22Rv1 (cell line): ENCODE measurements around the gene PLG.
"Not testable (repeated sequence)": the region's sequence is repeated elsewhere in the genome, so short reads cannot be mapped to it uniquely, and the experiment has no call there.

Experiments
- CTCF ChIP-seq: fragments of 450-650 bp; IDR thresholded peaks from 2 replicates; pipeline ENCODE4 v1.5.1; 2017; ENCODE audit warnings: mild to moderate bottlenecking
- ZFX ChIP-seq: fragments of 450-650 bp; IDR thresholded peaks from 2 replicates; pipeline ENCODE4 v1.6.1; 2017; ENCODE audit warnings: antibody characterized with exemption, borderline replicate concordance

- TF ChIP-seq CTCF, ZFX: not testable (repeated sequence)
These were observed 51.2 kb downstream of the PLG start for GRCh38 chr6:160753211-160753610.
